ENCODE results near the gene MTPN.

The MTPN gene, protein sequence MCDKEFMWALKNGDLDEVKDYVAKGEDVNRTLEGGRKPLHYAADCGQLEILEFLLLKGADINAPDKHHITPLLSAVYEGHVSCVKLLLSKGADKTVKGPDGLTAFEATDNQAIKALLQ

DNA sequence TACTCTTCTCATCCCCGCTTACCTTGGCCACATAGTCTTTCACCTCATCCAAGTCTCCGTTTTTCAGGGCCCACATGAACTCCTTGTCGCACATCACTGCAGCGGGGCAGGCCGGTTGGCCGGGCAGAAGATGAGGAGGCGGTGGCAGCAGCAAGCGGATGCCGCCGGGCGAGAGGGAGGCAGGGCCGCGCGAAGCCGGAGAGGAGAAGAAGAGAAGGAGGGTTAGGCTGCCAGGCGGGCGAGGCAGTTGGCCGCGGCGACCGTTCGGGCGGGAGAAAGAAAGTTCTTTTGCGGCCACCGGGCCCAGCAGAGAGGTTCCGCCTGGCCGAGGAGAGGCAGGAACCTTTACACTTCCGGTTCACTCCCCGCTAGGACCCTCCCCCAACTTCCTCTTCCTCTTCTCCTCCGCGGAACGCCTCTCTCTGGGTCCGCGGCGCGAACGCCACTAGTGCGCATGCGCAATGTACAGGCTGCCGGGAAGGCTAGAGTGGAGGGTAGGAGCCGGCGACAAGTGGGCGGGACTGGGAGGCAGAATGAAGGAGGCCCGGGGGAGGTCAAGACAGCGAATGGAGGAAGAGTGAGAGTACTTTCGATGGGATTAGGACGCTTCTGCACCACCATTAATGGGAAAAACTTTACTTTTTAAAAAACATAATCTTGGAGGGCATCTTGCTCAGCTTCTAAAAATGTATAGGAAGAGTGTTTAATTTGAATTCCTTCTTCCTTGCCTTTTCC is at the start of gene MTPN:
MTPN (minus strand) TSS at position 353 of the 735 bp plus-strand sequence; CDS start at position 94, 259 bp downstream.
- DNase-seq (ENCODE audit: low read depth in 2 of 2) = peak; percentile 95 to 96

DNA sequence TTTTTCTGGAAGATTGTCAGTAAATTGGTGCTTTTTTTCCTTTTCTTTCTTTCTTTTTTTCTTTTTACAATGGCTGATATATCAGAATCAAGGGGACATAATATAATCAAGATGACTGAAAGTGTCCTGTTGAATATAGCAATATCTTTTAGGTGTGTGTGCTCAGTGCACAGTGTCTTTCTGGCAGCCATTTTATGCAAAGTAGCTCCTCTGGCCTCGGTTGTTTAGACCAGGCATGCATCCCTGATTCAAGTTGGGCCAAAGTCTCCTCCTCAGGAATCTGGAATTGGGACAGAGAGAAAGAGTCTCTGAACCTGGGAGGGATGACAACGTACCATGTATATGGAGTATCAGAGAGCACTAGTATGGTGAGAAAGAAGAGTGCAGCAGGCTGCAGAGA is 49.0 kb upstream of the MTPN start:
- no peak for DNase-seq (ENCODE audit: low read depth in 2 of 2)

DNA sequence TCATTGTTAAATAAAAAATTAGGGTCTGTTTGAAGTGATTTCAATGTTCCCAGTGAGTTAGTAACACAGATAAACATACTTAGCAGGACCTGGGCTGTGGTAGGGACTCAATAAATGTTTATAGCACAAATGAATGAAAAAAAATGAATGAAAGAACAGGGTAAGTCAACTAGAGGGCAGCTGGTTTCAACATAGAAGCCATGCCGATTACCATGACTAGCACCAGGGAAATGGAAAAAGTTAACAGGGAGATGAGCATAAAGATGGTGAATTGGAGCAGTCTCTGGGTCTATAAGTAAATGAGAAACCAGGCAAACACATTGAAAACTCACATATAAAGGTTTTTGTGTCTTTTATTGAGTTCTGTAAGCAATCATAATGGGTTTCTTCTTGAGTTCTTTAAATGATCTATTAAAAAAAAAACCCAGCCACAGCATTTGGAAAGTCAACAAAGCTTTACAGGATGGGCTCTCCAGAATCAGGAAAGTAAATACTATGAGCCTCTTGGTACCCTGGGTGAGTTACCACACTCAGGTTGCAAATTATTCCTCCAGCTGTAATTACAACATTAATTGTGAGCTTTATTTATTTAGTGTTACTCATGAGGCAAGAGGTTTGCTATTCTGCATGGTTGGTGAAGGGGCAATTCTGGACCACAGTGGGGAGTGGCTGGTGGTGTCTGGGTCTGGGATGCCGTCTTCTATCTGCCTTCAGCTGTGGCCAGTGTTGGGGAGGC is 46.1 kb upstream of the MTPN start:
- no peak for DNase-seq (ENCODE audit: low read depth in 2 of 2)

DNA sequence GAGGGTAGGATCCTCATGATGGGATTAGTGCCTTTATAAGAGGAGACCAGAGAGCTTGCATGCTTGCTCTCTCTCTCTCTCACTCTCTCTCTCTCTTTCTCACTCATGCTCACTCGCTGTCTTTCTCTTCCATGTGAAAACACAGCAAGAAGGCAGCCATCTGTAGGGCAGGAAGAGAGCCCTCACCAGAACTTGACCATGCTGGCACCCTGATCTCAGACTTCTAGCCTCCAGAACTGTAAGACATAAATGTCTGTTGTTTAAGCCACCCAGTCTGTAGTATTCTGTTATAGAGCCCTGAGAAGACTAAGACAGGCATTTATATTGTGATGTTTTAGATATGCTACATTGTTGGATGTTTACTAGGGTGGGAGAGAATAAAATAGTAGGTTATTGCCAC is 43.4 kb upstream of the MTPN start:
- DNase-seq (ENCODE audit: low read depth in 2 of 2) = no peak

DNA sequence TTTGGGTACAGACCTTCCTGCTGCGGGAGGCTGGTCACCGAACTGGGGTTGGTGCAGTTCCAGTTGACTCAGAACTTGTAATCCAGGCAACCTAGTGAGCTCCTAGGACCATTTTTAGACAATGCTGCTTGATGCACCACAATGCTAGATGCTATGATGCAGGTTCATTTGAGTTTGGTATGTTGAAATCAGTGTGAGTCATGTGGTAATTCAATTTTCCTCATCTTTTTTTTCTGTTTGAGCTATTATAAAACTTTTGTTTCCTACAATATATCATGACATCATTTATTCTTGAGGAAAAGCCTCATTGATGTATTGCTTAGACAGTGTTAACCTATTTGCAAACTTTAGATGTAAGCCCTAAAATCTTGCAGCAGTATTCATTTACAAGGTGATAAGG is 40.9 kb upstream of the MTPN start:
- no peak for DNase-seq (ENCODE audit: low read depth in 2 of 2)

DNA sequence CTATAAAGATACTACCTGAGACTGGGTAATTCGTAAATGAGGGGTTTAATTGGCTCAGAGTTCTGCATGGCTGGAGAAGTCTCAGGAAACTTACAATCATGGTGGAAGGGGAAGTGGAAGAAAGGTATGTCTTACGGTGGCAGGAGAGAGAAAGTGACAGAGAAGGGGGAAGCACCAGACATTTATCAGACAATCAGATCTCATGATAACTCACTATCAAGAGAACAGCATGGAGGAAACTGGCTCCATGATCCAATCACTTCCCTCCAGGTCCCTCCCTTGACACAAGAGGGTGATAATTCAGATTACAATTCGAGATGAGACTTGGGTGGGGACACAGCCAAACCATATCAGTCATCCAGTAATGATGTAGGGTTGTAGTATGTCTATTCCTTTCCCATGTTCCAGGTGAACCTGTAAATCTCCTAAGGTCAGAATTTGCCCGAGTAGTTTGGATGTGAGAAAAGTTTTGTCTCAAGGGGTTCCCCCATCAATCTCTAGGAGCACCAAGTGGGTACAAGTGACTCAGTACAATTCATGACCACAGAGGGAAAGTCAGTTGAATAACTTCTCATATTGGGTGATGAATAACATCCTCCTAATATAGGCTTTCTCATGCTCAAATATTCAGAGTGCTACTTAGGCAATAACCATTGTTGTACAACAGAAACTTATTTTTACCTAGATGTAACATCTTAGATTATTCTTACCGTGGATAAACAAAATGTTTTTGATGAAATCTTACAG is 39.7 kb upstream of the MTPN start:
- DNase-seq (ENCODE audit: low read depth in 2 of 2) = no peak

DNA sequence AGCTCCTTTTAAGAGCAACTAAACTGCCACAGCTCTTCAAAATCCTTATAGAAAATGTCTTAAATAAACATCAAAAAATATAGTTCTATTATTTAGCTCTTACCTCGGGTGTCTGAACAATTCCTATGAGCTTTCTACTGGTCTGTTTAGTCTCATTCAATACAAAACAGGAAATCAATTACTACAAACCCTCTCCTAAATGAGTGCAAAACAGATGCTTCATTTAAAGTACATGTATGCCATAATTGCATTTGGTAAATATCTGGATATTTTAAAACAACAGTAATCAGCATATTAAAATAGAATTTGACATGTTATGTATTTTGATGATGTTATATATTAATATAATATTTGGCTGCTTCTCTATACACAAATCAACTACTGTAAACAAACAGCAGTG is 38.5 kb upstream of the MTPN start:
- no peak for DNase-seq (ENCODE audit: low read depth in 2 of 2)

DNA sequence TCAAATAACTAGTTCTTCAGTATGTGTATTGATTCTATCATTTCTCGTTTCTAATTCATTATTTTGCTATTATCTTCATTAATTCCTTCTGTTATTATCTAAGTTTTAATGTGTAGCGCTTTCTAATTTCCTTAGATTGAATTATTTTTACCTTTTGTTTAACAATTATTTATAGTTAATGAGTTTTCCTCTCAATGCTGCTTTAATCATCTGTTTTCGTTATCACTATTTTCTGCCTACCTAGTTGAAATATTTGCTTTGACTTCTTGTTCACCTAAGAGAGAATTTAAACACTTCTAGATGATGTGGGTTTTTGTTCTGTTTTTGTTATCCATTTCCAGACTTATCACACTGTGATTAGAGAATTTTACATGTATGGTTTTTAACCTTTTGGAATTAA is 37.5 kb upstream of the MTPN start:
- no peak for DNase-seq (ENCODE audit: low read depth in 2 of 2)

DNA sequence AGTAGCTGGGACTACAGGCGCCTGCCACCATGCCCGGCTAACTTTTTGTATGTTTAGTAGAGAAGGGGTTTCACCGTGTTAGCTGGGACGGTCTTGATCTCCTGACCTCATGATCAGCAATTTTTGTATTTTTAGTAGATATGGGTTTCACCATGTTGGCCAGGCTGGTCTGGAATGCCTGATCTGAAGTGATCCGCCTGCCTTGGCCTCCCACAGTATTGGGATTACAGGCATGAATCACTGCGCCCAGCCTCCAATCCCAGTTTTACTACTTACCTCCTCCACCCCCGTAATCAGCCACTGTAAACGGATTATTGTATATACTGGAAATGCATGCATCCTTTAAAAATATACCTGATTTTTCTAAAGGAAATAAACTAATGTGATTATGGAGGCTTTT is 35.1 kb upstream of the MTPN start:
- DNase-seq (ENCODE audit: low read depth in 2 of 2) = no peak

DNA sequence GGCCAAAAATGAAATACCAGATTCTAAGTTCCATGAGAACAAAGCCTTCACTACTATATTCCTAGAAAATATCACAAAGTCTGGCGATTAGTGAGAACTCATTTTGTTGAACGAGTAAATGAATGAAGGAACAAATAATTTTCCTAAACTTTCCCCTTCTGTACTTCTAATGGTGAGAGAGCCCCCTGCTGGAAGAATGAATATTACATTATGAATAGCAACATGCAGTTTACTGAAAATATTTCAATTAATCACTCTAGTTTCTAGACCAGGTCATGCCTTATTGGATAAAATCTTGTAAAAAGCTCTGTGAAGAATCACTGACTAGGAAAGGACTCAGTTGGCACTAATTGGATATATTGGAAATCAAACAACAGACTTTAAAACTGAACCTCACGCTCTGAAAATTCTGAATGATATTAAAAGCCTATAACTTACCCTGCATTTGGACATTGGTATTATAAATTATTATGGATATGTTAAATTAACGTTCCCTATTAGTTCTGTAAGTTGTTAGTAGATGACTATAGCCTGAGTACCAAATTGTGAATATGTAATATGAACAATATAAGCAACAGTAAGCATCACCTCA is 32.4 kb upstream of the MTPN start:
- no peak for DNase-seq (ENCODE audit: low read depth in 2 of 2)

DNA sequence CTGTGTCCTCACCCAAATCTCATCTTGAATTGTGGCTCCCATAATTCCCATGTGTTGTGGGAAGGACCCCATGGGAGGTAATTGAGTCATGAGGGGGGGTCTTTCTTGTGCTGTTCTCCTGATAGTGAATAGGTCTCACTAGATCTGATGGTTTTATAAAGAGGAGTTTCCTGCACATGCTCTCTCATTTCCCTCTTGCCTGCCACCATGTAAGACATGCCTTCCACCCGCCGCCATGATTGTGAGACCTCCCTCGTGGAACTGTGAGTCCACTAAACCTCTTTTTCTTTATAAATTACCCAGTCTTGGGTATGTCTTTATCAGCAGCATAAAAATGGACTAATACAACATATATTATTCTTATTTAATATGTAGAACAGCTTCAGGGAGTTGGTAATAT is 29.0 kb upstream of the MTPN start:
- DNase-seq (ENCODE audit: low read depth in 2 of 2) = no peak

DNA sequence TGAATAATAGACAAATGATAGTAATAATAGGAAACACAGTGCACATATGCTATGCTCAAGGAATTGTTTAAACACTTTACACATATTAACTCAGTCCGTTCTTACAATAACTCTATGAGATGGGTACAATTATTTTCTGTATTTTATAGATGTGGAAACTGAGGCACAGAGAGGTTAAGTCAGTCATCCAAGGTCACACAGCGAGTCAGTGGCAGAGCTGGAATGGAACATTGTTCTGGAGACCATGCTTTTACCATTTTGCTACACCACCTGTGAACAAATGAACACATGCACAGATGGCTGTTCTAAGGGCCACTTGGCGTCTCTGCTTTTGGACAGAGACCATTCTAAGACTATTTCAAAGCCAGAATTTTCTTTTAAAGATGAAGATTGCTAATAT is 26.9 kb upstream of the MTPN start:
- DNase-seq (ENCODE audit: low read depth in 2 of 2) = no peak

DNA sequence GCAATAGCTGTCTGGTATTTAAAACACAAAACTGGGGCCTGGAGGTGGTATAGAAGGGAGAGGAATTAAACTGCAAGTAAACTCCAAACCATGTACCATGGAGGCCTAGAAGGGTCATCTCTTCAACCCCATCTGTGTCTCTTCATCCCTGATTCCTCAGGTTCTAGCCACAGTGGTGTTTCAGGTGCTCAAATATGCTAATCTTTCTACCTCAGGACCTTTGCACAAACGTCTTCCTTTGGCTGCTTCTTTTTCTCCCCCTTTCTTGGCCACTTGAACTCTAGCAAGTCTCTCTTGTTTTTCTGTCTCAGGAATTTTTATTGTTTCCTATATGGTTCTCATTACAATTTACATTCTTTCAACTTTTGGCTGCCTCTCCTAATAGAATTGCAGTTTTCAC is 25.6 kb upstream of the MTPN start:
- DNase-seq (ENCODE audit: low read depth in 2 of 2) = no peak

DNA sequence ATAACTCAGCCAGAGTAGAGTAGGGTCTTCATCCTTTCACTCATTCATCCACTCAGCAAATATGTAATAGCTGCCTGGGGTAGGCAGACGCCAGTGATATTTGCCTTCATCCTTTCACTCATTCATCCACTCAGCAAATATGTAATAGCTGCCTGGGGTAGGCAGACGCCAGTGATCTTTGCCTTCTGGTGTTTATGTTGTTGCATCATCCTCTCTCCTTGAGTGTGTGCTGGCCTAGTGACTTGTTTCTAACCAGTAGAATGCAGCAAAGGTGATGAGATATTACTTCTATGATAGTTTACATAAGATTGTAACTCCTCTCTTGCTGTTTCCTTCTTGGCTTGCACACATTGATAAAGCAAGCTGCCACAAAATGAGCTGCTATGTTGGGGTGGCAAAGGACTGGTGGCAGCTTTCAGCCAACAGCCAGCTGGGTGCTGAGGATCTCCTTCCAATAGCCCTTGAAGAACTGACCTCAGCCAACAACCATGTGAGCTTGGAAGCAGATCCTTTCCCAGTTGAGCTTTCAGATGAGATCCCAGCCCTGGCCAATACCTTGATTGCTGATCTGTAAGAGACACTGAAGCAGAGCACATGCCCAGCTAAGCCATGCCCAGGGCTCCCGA is 23.2 kb upstream of the MTPN start:
- no peak for DNase-seq (ENCODE audit: low read depth in 2 of 2)

DNA sequence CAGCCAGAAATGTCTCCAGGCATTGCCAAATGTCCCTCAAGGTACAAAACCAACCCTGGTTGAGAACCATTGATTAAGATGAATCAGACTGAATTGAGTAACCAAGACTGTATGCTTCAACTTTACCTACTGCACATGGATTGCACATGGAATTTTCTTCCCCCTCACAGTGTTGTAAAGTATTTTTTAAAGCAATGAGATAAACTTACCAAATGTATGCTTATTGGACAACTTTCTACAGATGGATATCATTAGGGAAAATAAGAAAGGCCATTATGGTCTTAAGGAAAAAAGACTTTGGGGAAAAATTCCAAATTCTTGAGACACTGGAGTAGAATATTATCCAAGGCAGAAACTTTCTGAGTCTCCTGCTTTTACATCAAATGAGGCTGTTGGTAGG is 20.9 kb upstream of the MTPN start:
- DNase-seq (ENCODE audit: low read depth in 2 of 2) = no peak

DNA sequence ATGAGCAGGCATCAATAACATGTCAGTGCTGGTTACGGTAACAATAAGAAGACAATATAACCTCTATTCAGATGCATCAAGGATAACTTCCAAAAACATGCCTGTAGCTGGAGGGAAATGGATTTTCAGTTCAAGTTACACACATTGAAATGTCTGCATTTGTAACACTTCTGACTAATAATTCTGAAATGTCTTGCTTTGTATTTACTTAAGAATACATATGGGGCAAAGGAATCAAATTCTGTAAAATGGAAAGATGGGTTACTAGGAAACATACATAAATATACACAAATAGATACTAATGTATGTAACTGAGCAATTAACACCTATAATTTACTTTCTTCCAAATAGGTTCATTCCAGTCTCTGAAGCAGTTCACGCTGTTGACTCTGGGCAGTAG is 18.6 kb upstream of the MTPN start:
- no peak for DNase-seq (ENCODE audit: low read depth in 2 of 2)

DNA sequence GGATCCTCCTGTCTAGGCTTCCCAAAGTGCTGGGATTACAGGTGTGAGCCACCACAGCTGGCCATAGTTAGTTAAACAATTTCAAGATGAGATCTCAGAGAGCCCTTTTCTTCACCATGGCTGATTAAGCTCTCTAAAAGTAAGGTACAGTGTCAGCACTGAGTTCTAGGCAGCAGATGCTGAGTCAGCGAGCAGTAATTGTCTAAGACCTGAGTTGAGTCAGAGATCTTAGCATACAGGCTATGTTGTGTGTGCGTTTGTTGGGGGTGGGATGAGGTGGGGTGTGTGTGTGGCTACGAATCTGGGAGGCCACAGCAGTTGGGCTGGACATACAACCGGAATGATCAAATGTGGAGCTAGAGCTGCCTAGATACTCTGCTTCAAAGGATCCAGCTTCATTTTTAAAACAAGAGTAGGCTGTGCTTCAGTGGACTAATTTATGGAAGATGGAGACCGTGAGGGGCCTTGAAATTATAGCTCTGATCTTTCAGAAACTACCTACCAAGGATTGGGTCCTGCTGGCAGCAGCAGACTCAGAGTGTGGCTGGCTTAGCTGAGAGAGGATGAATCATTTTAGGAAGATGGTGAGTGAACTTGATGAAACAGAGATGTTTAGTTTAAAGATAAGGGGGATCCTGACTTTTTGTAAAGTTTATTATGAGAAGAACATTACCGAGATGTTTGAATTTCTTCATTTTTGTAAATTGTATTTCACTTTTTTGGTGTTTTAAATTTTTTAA is 17.5 kb upstream of the MTPN start:
- DNase-seq (ENCODE audit: low read depth in 2 of 2) = no peak

DNA sequence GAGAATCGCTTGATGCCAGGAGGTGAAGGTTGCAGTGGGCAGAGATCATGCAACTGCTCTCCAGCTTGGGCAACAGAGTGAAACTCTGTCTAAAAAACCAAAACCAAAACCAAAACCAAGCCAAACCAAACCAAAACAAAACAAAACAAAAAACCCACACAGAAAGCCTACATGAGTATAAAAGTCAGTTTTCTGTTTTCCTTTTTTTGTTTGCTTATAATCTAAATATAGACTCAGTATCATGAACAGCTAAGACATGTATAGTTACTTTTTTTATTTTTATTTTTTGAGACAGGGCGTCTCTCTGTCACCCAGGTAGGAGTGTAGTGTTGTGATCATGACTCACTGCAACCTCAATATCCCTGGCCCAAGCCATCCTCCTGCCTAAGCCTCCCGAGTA is 16.8 kb upstream of the MTPN start:
- DNase-seq (ENCODE audit: low read depth in 2 of 2) = no peak

DNA sequence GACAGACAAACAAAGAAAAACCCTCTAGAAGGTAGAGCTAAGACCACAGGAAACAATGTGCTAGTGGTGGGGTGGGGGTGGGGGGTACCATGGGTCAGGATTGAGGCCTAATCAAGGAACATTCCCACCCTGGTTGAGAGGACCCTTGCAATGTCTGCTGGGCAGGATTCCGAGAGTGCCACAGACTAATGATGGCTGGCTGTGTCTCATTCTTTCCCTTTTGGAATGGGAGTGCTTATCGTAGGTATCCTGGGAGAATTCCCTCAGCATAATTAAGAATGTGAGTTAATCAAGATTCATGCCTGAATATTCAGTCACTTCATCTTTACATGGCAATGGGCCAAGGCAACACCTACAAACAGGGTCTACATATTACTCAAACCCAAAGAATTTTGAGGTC is 14.7 kb upstream of the MTPN start:
- no peak for DNase-seq (ENCODE audit: low read depth in 2 of 2)

DNA sequence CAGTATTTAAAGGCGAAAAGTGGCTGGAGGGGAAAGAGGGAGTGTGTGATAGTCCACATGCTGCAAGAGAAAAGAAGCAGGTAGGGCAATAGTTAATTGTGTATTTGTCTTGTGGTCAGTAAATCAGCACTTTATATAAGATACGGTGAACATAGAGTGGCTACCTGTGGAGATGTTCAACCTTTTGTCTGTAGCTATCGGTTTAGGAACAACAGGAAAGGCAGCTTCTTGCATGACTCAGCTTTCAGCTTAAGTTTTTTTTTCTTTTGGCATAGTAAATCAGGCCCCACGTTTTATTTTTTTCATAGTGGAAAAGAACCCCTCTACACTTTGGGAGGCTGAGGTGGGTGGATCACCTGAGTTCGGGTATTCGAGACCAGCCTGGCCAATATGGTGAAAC is 14.2 kb upstream of the MTPN start:
- no peak for DNase-seq (ENCODE audit: low read depth in 2 of 2)

DNA sequence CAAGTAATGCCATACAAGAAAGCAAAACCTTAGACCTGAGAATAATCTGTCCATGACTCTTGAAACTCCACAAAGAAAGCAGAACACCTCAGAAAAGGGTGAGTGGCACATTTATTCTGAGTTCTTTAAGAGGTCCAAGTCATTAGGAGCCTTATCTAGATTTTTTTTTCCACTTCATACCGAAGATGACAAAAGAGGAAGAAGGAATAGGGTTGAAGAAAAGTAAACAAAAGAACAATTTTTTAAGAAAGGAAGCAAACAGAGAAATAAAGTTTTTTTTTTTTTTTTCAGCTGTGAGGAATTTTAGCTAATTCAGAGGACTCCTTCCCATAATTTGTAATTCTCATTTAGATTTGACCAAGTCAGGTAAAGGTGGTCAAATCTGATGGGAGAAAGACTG is 13.1 kb upstream of the MTPN start:
- DNase-seq (ENCODE audit: low read depth in 2 of 2) = no peak
